ENCODE results near the gene C16orf96.

The C16orf96 gene

GRCh38 chr16:4607841-4608703, 51.9 kb downstream of the C16orf96 start:
- TF ChIP-seq CTCF (IDR thresholded peaks at IDR 0.05; ENCODE audit: borderline replicate concordance, extremely low read depth, low read length, poor library complexity, severe bottlenecking) (no peak), EZH2 (IDR thresholded peaks at IDR 0.05; ENCODE audit: borderline replicate concordance, low read depth, low read length, severe bottlenecking) (no peak)
- H3K4me1 ChIP-seq (ENCODE audit: insufficient read depth, low read length): peaks cover 9% of the 10 kb centered on the region

GRCh38 chr16:4608704-4608980, 52.5 kb downstream of the C16orf96 start:
- no peak overlapping the region for H3K4me3 ChIP-seq (ENCODE audit: low read depth in 1 of 2, low read length in 2 of 2)
- DNase-seq: no peak
- no peak for TF ChIP-seq EZH2 (IDR thresholded peaks at IDR 0.05; ENCODE audit: borderline replicate concordance, low read depth, low read length, severe bottlenecking)
- TF ChIP-seq CTCF (IDR thresholded peaks at IDR 0.05; ENCODE audit: borderline replicate concordance, extremely low read depth, low read length, poor library complexity, severe bottlenecking): no peak
- no peaks in the 10 kb centered on the region for H3K9me3 ChIP-seq (ENCODE audit: insufficient read depth, low read length, severe bottlenecking)
- peaks cover 33% of the 10 kb centered on the region for H3K36me3 ChIP-seq (ENCODE audit: insufficient read depth, low read length)
- H3K4me1 ChIP-seq (ENCODE audit: insufficient read depth, low read length): peaks cover 15% of the 10 kb centered on the region
- H3K79me2 ChIP-seq (ENCODE audit: insufficient read depth, low read length): peaks cover 32% of the 10 kb centered on the region
- no peaks in the 10 kb centered on the region for H3K27me3 ChIP-seq (ENCODE audit: insufficient read depth, low read length, poor library complexity)
- peaks cover 61% of the 10 kb centered on the region for H4K20me1 ChIP-seq (ENCODE audit: insufficient read depth, low read length)
- H3K4me2 ChIP-seq (ENCODE audit: insufficient read depth, low read length): no peak overlapping the region
- no peak overlapping the region for H2AFZ ChIP-seq (ENCODE audit: low read depth, low read length)
- H3K9ac ChIP-seq (ENCODE audit: low read depth, low read length): no peak overlapping the region
- ATAC-seq (ENCODE audit: insufficient read depth, low read depth): no peak
- H3K27ac ChIP-seq (ENCODE audit: low read length): no peak overlapping the region

More at GRCh38 chr16:4607841-4608703, 51.9 kb downstream of the C16orf96 start:
- no peak for ATAC-seq (ENCODE audit: insufficient read depth, low read depth)
- no peak overlapping the region for H2AFZ ChIP-seq (ENCODE audit: low read depth, low read length)
- peaks cover 26% of the 10 kb centered on the region for H3K79me2 ChIP-seq (ENCODE audit: insufficient read depth, low read length)
- H3K9me3 ChIP-seq (ENCODE audit: insufficient read depth, low read length, severe bottlenecking): no peaks in the 10 kb centered on the region
- H3K27ac ChIP-seq (ENCODE audit: low read length): no peak overlapping the region
- H3K4me3 ChIP-seq (ENCODE audit: low read depth in 1 of 2, low read length in 2 of 2): no peak overlapping the region
- H3K9ac ChIP-seq (ENCODE audit: low read depth, low read length): no peak overlapping the region
- H3K36me3 ChIP-seq (ENCODE audit: insufficient read depth, low read length): peaks cover 29% of the 10 kb centered on the region
- H4K20me1 ChIP-seq (ENCODE audit: insufficient read depth, low read length): peaks cover 55% of the 10 kb centered on the region
- no peaks in the 10 kb centered on the region for H3K27me3 ChIP-seq (ENCODE audit: insufficient read depth, low read length, poor library complexity)
- H3K4me2 ChIP-seq (ENCODE audit: insufficient read depth, low read length): no peak overlapping the region
- DNase-seq: no peak

GRCh38 chr16:4609200-4610010, 53.3 kb downstream of the C16orf96 start:
- Histone ChIP-seq H3K4me2 (ENCODE audit: insufficient read depth, low read length) (no peak overlapping the region), H3K79me2 (ENCODE audit: insufficient read depth, low read length) (peaks cover 40% of the 10 kb centered on the region), H3K27me3 (ENCODE audit: insufficient read depth, low read length, poor library complexity) (no peaks in the 10 kb centered on the region), H3K27ac (ENCODE audit: low read length) (no peak overlapping the region), H4K20me1 (ENCODE audit: insufficient read depth, low read length) (peaks cover 65% of the 10 kb centered on the region), H2AFZ (ENCODE audit: low read depth, low read length) (no peak overlapping the region), H3K9me3 (ENCODE audit: insufficient read depth, low read length, severe bottlenecking) (no peaks in the 10 kb centered on the region), H3K4me1 (ENCODE audit: insufficient read depth, low read length) (peaks cover 18% of the 10 kb centered on the region), H3K9ac (ENCODE audit: low read depth, low read length) (no peak overlapping the region), H3K36me3 (ENCODE audit: insufficient read depth, low read length) (peaks cover 33% of the 10 kb centered on the region), H3K4me3 (ENCODE audit: low read depth in 1 of 2, low read length in 2 of 2) (no peak overlapping the region)
- ATAC-seq (ENCODE audit: insufficient read depth, low read depth) (no peak), DNase-seq (no peak)
- no peak for TF ChIP-seq CTCF (IDR thresholded peaks at IDR 0.05; ENCODE audit: borderline replicate concordance, extremely low read depth, low read length, poor library complexity, severe bottlenecking)
- no peak for TF ChIP-seq EZH2 (IDR thresholded peaks at IDR 0.05; ENCODE audit: borderline replicate concordance, low read depth, low read length, severe bottlenecking)
